OCI-LY3 (cell line): ENCODE measurements around the gene ZP4.

Source experiments
- CTCF ChIP-seq: fragments of 200-600, 300-600 bp; sonication (generic); IDR thresholded peaks from 2 replicates; pipeline ENCODE4 v1.5.1; 2014; ENCODE audit warnings: antibody characterized with exemption, low read length, low read depth
- EZH2phosphoT487 ChIP-seq: fragments of 200-600 bp; shearing (Covaris generic); IDR thresholded peaks from 2 replicates; pipeline ENCODE4 v1.6.1; 2018; ENCODE audit warnings: antibody characterized with exemption, mixed run types, low read depth

DNA sequence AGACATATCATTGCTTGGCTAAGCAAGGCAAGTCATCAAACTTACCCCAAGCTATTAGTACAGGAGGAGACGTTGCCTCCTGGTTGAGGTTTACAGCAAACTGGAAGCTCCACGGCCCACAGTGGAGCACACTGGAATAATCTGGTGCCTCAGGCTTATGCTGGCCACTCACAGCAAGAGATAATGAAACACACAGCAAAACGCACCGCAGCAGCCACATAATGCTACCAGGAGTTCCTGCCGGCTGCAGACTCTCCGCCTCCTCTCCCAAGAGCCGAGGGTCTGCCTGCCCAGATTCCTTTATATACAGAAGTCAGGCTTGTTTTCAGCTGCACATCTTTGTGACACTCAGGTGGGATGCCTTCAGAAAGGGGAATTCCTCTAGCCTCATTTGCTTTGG lies 306 bp downstream of the ZP4 start:
- TF ChIP-seq CTCF (no peak), EZH2phosphoT487 (no peak)
